Thyroid gland (tissue), 4 donors: ENCODE data around the gene SOCS6. TPM values are rescaled to one million over a fixed set of nuclear protein-coding genes. Genes with fewer than 3 reads are reported as not detected.

Experiments
- DNase-seq, 2 donors: peaks; one replicate each; pipeline ENCODE4 v3.0.0-alpha.2; 2019
- H3K27ac ChIP-seq, 3 donors: fragments of 200-600 bp; sonication (generic); 1 replicate in 2 of 3; 2 replicates in 1 of 3; pipeline ENCODE4 v1.5.1; 2016 to 2019; ENCODE audit warnings: mild to moderate bottlenecking in 1 of 3, moderate library complexity in 1 of 3
- H3K27me3 ChIP-seq: fragments of 200-600 bp; sonication (generic); one replicate; pipeline ENCODE4 v1.5.1; 2019
- H3K36me3 ChIP-seq, 2 donors: fragments of 200-600 bp; sonication (generic); one replicate each; pipeline ENCODE4 v1.5.1; 2016 to 2019
- H3K4me1 ChIP-seq, 2 donors: fragments of 200-600 bp; sonication (generic); one replicate each; pipeline ENCODE4 v1.5.1; 2017 to 2019
- H3K4me3 ChIP-seq, 3 donors: fragments of 200-600 bp; sonication (generic); replicated peaks in 1 of 3; 1 replicate in 2 of 3; 2 replicates in 1 of 3; pipeline ENCODE4 v1.5.1; 2016; ENCODE audit warnings: mild to moderate bottlenecking in 1 of 3
- H3K9me3 ChIP-seq: fragments of 200-600 bp; sonication (generic); one replicate; pipeline ENCODE4 v1.5.1; 2017
- CTCF ChIP-seq, 6 experiments: fragments of 200-600 bp in 3 of 6; fragments of 450-650 bp in 3 of 6; sonication (generic) in 3 of 6; IDR thresholded peaks; one replicate each; pipeline ENCODE4 v1.5.1; 2016 to 2019; ENCODE audit warnings: antibody characterized with exemption in 6 of 6, mild to moderate bottlenecking in 2 of 6, inconsistent platforms in 1 of 6, moderate library complexity in 1 of 6
- POLR2A ChIP-seq, 2 donors: fragments of 450-650 bp; IDR thresholded peaks; one replicate each; pipeline ENCODE4 v1.6.1; 2017; ENCODE audit warnings: antibody characterized with exemption in 2 of 2, mild to moderate bottlenecking in 2 of 2, moderate library complexity in 1 of 2
- WGBS, 2 donors: methylation state at CpG; one replicate each; pipeline ENCODE4 v1.1.5; 2017; 5-methylcytosine and 5-hydroxymethylcytosine counted together
- intact Hi-C: fragments of 100-400 bp; cut with DNase I; formaldehyde crosslinking; loops from one replicate; pipeline ENCODE4 v1.15.1; 2023
- total RNA-seq, 4 donors: library from RNA; depleted of rRNA; stranded (reverse); fragments of >200 nt; gene quantifications; one replicate each; pipeline ENCODE4 v1.2.3, GENCODE V29; 2016

SOCS6 gene
- total RNA-seq, 4 donors from 2014 or later = 20.7 to 25.6 (median 23.6) TPM

GRCh38 chr18:70250781-70251180 is 38.1 kb upstream of the SOCS6 start:
- intact Hi-C loops = no loop called here
- DNase-seq = no peak

GRCh38 chr18:70256184-70256583 is 32.7 kb upstream of the SOCS6 start:
- Histone ChIP-seq H3K4me3 (no peak overlapping the region), H3K9me3 (no peaks in the 10 kb centered on the region), H3K27ac (no peak overlapping the region), H3K36me3 (no peaks in the 10 kb centered on the region), H3K27me3 (no peaks in the 10 kb centered on the region), H3K4me1 (no peaks in the 10 kb centered on the region)
- no peak for DNase-seq
- TF ChIP-seq CTCF (IDR thresholded peaks at IDR 0.05) = no peak
- no peak for TF ChIP-seq POLR2A (IDR thresholded peaks at IDR 0.05)
- WGBS, 2 donors = 83 to 87% methylated on average over 5 of the region's 5 CpGs
- intact Hi-C loops = no loop called here

More at GRCh38 chr18:70250781-70251180, 38.1 kb upstream of the SOCS6 start:
- H3K4me3 ChIP-seq = no peak overlapping the region
- H3K36me3 ChIP-seq = no peaks in the 10 kb centered on the region
- TF ChIP-seq POLR2A (IDR thresholded peaks at IDR 0.05) (no peak), CTCF (IDR thresholded peaks at IDR 0.05) (no peak)
- H3K27ac ChIP-seq = no peak overlapping the region
- H3K4me1 ChIP-seq = no peaks in the 10 kb centered on the region
- no peaks in the 10 kb centered on the region for H3K27me3 ChIP-seq
- 86 to 87% methylated on average over 12 of the region's 12 CpGs for WGBS, 2 donors
- H3K9me3 ChIP-seq = no peaks in the 10 kb centered on the region

- no peak overlapping the region for H3K27ac ChIP-seq
- no peaks in the 10 kb centered on the region for H3K4me1 ChIP-seq
- intact Hi-C loops = no loop called here
- no peak for DNase-seq
- no peaks in the 10 kb centered on the region for H3K27me3 ChIP-seq
- H3K9me3 ChIP-seq = no peaks in the 10 kb centered on the region
- H3K4me3 ChIP-seq = no peak overlapping the region
- 69 to 82% methylated on average over 4 of the region's 4 CpGs for WGBS, 2 donors
- H3K36me3 ChIP-seq = no peaks in the 10 kb centered on the region
- TF ChIP-seq CTCF (IDR thresholded peaks at IDR 0.05) (no peak), POLR2A (IDR thresholded peaks at IDR 0.05) (no peak)
Measured at GRCh38 chr18:70256994-70257393, 31.9 kb upstream of the SOCS6 start.

- DNase-seq = no peak
- TF ChIP-seq CTCF (IDR thresholded peaks at IDR 0.05) (no peak), POLR2A (IDR thresholded peaks at IDR 0.05) (no peak)
- intact Hi-C loops = no loop called here
Measured at GRCh38 chr18:70258243-70258642, 30.6 kb upstream of the SOCS6 start.

GRCh38 chr18:70260683-70261082 is 28.2 kb upstream of the SOCS6 start:
- Histone ChIP-seq H3K36me3 (no peaks in the 10 kb centered on the region), H3K27ac (no peak overlapping the region), H3K27me3 (no peaks in the 10 kb centered on the region), H3K9me3 (no peaks in the 10 kb centered on the region), H3K4me3 (no peak overlapping the region), H3K4me1 (no peaks in the 10 kb centered on the region)
- TF ChIP-seq CTCF (IDR thresholded peaks at IDR 0.05) (no peak), POLR2A (IDR thresholded peaks at IDR 0.05) (no peak)
- WGBS, 2 donors = 79% methylated on average over 6 of the region's 6 CpGs
- no peak for DNase-seq
- intact Hi-C loops = no loop called here

More at GRCh38 chr18:70258243-70258642, 30.6 kb upstream of the SOCS6 start:
- no peak overlapping the region for H3K27ac ChIP-seq
- no peaks in the 10 kb centered on the region for H3K36me3 ChIP-seq
- no peak overlapping the region for H3K4me3 ChIP-seq
- H3K4me1 ChIP-seq = no peaks in the 10 kb centered on the region
- no peaks in the 10 kb centered on the region for H3K27me3 ChIP-seq
- no peaks in the 10 kb centered on the region for H3K9me3 ChIP-seq
